Stomach smooth muscle (tissue), 2 donors: Measurements from ENCODE around the gene EFHC2.

Experiments used
- H3K27ac ChIP-seq: one replicate; pipeline ENCODE4 v1.7.0; 2013; ENCODE audit warnings: mild to moderate bottlenecking, low read length, inconsistent platforms
- H3K27me3 ChIP-seq, 2 donors: one replicate each; pipeline ENCODE4 v1.7.0; 2013; ENCODE audit warnings: low read length in 2 of 2; ENCODE audit not compliant: insufficient read depth in 2 of 2, control insufficient read depth in 1 of 2
- H3K36me3 ChIP-seq, 2 donors: one replicate each; pipeline ENCODE4 v1.7.0; 2013; ENCODE audit warnings: low read length in 2 of 2; ENCODE audit not compliant: control insufficient read depth in 2 of 2, insufficient read depth in 2 of 2
- H3K4me1 ChIP-seq: one replicate; pipeline ENCODE4 v1.7.0; 2013; ENCODE audit warnings: low read length; ENCODE audit not compliant: control insufficient read depth, insufficient read depth
- H3K4me3 ChIP-seq, 2 donors: one replicate each; pipeline ENCODE4 v1.7.0; 2013; ENCODE audit warnings: low read length in 2 of 2
- H3K9ac ChIP-seq, 2 donors: one replicate each; pipeline ENCODE4 v1.7.0; 2013; ENCODE audit warnings: low read length in 2 of 2, mild to moderate bottlenecking in 1 of 2
- H3K9me3 ChIP-seq, 2 donors: one replicate each; pipeline ENCODE4 v1.7.0; 2013; ENCODE audit warnings: low read length in 2 of 2; ENCODE audit not compliant: control insufficient read depth in 2 of 2
- donor health status: healthy.
- donor health status: Pancreatic carcinoma.

The EFHC2 gene

GRCh38 chrX:44106864-44107263, 236.6 kb downstream of the EFHC2 start:
- Histone ChIP-seq H3K27ac (no peak overlapping the region), H3K9me3 (peaks cover 0 to 9% of the 10 kb centered on the region in 2 donors), H3K27me3 (peaks cover 0 to 8% of the 10 kb centered on the region in 2 donors), H3K36me3 (no peaks in the 10 kb centered on the region), H3K4me3 (no peak overlapping the region), H3K9ac (no peak overlapping the region), H3K4me1 (no peaks in the 10 kb centered on the region)

DNA sequence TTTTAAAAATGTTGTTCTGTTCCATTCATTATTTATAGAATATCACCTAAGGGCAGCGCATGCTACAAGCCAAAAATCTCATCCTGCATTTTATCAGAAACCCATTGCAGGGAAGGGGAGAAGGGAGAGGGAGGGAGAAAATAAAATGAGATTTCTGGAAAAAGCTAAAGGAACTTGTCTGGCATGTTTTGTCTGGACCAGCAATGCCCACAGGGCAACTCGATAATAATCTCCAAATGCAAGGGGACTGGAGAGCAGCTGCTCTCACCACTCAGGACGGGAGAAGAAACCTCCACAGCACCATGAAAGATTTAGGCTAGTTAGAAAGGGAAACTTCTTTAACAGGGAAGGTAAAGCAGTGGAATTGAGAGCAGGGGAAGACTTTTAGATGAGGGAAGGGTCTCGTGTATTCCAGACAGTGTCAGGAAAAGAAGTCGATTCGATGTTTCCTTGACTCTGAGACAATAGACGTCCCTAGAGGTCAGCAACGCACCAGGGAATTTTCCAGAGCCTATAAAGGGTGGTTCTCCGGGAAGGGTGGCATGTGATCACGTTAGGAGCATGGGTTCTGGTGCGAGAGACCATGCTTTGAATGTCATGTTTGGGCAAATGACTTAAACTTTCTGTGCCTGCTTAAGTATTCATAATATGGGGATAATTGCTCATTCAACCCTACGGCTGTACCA, 238.1 kb downstream of the EFHC2 start:
- Histone ChIP-seq H3K36me3 (no peaks in the 10 kb centered on the region), H3K9me3 (peaks cover 0 to 15% of the 10 kb centered on the region in 2 donors), H3K27ac (no peak overlapping the region), H3K27me3 (peaks cover 0 to 7% of the 10 kb centered on the region in 2 donors), H3K4me3 (no peak overlapping the region), H3K4me1 (no peaks in the 10 kb centered on the region), H3K9ac (no peak overlapping the region)

DNA sequence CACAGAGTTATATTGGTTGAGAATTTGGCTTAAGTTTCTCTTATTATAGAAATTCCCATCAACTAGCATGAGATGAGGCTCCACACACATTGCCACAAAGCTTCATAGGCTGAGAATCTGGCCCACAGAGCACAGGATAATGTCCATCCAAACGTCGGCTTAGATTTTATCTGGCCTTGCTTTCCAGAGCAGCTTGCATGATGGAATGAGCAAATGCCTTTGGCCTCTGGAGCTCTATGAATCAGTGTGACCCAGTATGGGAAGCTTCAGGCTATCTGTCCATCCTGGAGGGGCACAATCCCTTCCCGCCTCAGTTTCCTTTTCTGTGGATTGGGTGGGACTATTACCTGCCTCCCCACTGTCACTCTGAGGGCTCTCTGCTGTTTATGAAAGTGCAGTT, 238.8 kb downstream of the EFHC2 start:
- peaks cover 0 to 15% of the 10 kb centered on the region in 2 donors for H3K9me3 ChIP-seq
- no peaks in the 10 kb centered on the region for H3K4me1 ChIP-seq
- H3K27ac ChIP-seq = no peak overlapping the region
- H3K36me3 ChIP-seq = no peaks in the 10 kb centered on the region
- peaks cover 0 to 7% of the 10 kb centered on the region in 2 donors for H3K27me3 ChIP-seq
- no peak overlapping the region for H3K4me3 ChIP-seq
- no peak overlapping the region for H3K9ac ChIP-seq

DNA sequence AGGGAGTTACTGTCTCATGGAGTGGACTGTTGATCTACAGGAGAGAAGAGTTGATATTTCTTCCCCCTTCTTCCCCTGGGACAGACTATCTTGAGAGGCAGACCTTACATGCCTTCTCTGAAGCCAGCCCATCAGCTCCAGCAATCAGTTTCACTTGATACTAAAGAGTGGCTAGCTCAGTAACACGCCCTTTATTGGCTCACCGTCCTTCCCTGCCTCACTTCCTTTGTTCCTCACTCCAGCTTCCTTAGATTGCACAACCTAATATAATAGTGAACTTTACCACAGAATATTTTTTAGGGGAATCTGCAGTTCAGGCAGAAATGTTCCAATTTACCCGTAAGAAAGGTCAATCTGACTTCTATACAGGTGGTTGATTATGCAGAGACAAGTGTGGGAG, 242.2 kb downstream of the EFHC2 start:
- H3K9me3 ChIP-seq = peaks cover 0 to 8% of the 10 kb centered on the region in 2 donors
- no peak overlapping the region for H3K9ac ChIP-seq
- H3K27ac ChIP-seq = no peak overlapping the region
- H3K4me1 ChIP-seq = no peaks in the 10 kb centered on the region
- no peak overlapping the region for H3K4me3 ChIP-seq
- peaks cover 0 to 5% of the 10 kb centered on the region in 2 donors for H3K27me3 ChIP-seq
- H3K36me3 ChIP-seq = no peaks in the 10 kb centered on the region

DNA sequence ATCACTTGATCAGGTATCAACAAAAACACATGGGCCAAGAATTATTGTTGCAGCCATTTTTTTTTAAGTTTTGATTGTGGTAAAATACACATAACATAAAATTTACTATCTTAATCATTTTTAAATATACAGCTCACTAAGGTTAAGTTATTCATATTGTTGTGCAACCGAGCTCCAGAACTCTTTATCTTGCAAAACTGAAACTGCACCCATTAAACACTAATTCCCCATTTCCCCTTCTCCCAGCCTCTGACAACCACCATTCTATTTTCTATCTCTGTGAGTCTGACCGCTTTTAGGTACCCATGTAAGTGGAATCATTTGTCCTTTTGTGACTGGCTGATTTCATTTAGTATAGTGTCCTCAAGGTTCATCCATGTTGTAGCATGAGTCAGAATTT, 244.1 kb downstream of the EFHC2 start:
- H3K9me3 ChIP-seq = peaks cover 0 to 5% of the 10 kb centered on the region in 2 donors
- H3K9ac ChIP-seq = no peak overlapping the region
- no peaks in the 10 kb centered on the region for H3K36me3 ChIP-seq
- peaks cover 0 to 8% of the 10 kb centered on the region in 2 donors for H3K27me3 ChIP-seq
- no peak overlapping the region for H3K27ac ChIP-seq
- no peaks in the 10 kb centered on the region for H3K4me1 ChIP-seq
- no peak overlapping the region for H3K4me3 ChIP-seq
